Duodenal mucosa (tissue), 2 donors: Measurements from ENCODE around the gene FAM234B.

Experiments
- H3K27ac ChIP-seq: one replicate; pipeline ENCODE4 v1.7.0; 2013; ENCODE audit warnings: low read depth, low read length
- H3K27me3 ChIP-seq, 2 donors: one replicate each; pipeline ENCODE4 v1.7.0; 2013; ENCODE audit warnings: low read length in 2 of 2, control low read depth in 1 of 2; ENCODE audit not compliant: insufficient read depth in 2 of 2, control insufficient read depth in 1 of 2
- H3K36me3 ChIP-seq, 2 donors: one replicate each; pipeline ENCODE4 v1.7.0; 2013; ENCODE audit warnings: low read length in 2 of 2, control low read depth in 1 of 2; ENCODE audit not compliant: insufficient read depth in 2 of 2, control insufficient read depth in 1 of 2
- H3K4me1 ChIP-seq, 2 donors: one replicate each; pipeline ENCODE4 v1.7.0; 2013; ENCODE audit warnings: low read length in 2 of 2, control low read depth in 1 of 2; ENCODE audit not compliant: insufficient read depth in 2 of 2, control insufficient read depth in 1 of 2
- H3K4me3 ChIP-seq, 2 donors: one replicate each; pipeline ENCODE4 v1.7.0; 2013; ENCODE audit warnings: low read length in 2 of 2, low read depth in 1 of 2
- H3K9ac ChIP-seq, 2 donors: one replicate each; pipeline ENCODE4 v1.7.0; 2013; ENCODE audit warnings: low read length in 2 of 2, low read depth in 1 of 2
- H3K9me3 ChIP-seq, 2 donors: one replicate each; pipeline ENCODE4 v1.7.0; 2013; ENCODE audit warnings: low read length in 2 of 2, control low read depth in 1 of 2; ENCODE audit not compliant: control insufficient read depth in 1 of 2

Gene FAM234B

DNA sequence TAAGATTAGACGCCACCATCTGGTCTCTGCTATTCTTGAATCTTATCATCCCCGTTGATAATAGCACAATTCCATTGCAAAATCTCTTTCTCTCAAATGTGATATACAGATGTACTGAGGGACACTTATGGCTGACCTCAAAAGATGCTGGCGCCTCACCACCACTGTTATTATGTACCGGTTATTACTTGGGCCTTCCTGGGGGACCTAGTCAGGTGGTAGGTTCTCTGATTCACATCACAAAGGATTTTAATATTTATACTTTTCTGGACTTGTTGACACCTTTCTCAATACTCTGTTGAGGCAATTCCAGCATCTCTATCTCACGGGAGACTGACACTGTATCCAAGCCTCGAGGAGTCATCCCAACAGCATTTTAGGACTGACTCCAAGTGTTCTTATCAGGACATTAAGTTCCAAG lies 21.3 kb upstream of the FAM234B start:
- Histone ChIP-seq H3K27me3 (no peaks in the 10 kb centered on the region), H3K9me3 (no peaks in the 10 kb centered on the region), H3K36me3 (no peaks in the 10 kb centered on the region), H3K27ac (no peak overlapping the region), H3K4me1 (no peaks in the 10 kb centered on the region), H3K4me3 (no peak overlapping the region), H3K9ac (no peak overlapping the region)

DNA sequence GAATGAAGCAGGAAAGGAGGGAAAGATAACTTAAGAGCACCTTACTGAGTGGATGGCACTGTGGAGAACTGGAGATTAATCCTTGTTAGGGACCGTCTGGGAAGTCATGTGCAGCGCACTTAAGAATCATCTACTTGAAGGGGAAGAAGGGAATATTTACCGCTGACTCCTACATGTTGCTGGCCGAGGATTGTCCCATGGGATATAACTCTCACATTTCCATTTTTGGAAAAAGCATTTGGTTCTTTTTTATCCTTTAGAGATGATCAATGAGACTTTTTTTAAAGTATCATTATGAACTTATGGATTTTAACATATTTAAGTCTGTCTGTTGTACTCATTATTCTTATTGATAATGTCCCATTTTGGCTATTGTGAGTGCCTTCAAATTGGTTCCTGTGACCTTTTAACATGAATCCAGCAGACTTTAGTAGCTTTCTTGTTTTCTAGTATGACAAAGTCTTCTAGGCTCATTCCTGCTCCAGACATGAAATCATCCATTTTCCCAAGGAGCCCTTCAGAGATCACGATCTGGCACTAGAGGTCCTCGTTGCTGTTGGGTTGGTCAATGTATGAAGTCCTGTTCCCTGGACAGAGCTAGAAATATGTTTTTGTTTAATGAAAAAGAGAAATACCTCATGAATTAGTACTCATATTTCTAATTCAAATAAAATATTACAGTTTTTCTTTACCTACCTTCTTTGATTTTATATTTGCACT lies 20.2 kb upstream of the FAM234B start:
- H3K9me3 ChIP-seq, result no peaks in the 10 kb centered on the region
- H3K27ac ChIP-seq, result no peak overlapping the region
- H3K4me1 ChIP-seq, result no peaks in the 10 kb centered on the region
- H3K36me3 ChIP-seq, result no peaks in the 10 kb centered on the region
- no peak overlapping the region for H3K9ac ChIP-seq
- no peaks in the 10 kb centered on the region for H3K27me3 ChIP-seq
- H3K4me3 ChIP-seq, result no peak overlapping the region

GRCh38 chr12:13024531-13024916 lies 19.7 kb upstream of the FAM234B start:
- no peak overlapping the region for H3K27ac ChIP-seq
- no peaks in the 10 kb centered on the region for H3K36me3 ChIP-seq

GRCh38 chr12:13026286-13026685 lies 17.9 kb upstream of the FAM234B start:
- H3K4me3 ChIP-seq, result no peak overlapping the region
- no peak overlapping the region for H3K27ac ChIP-seq
- H3K36me3 ChIP-seq, result no peaks in the 10 kb centered on the region
- H3K27me3 ChIP-seq, result no peaks in the 10 kb centered on the region
- H3K9me3 ChIP-seq, result no peaks in the 10 kb centered on the region
- H3K9ac ChIP-seq, result no peak overlapping the region
- no peaks in the 10 kb centered on the region for H3K4me1 ChIP-seq

More at GRCh38 chr12:13024531-13024916, 19.7 kb upstream of the FAM234B start:
- H3K4me1 ChIP-seq, result no peaks in the 10 kb centered on the region
- no peak overlapping the region for H3K4me3 ChIP-seq
- no peaks in the 10 kb centered on the region for H3K27me3 ChIP-seq
- no peaks in the 10 kb centered on the region for H3K9me3 ChIP-seq
- H3K9ac ChIP-seq, result no peak overlapping the region

DNA sequence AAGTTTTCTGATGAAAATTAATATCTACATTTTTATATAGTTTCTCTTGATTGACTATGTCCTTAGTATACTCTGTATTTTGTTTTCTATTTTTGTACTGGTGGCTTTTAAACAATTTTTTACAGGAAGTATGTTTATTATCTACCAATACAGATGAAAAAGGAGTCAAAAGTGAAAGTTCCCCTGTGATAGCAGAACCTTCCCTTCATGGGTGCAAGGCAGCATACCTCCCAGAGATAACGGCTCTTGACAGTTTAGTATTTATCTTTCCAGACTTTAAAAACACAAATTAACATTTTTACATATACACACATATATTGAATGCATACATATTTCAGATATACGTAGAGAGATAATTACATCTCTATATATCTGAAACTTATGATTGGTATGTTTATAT lies 17.1 kb upstream of the FAM234B start:
- Histone ChIP-seq H3K9me3 (no peaks in the 10 kb centered on the region), H3K9ac (no peak overlapping the region), H3K36me3 (no peaks in the 10 kb centered on the region), H3K27ac (no peak overlapping the region), H3K4me1 (no peaks in the 10 kb centered on the region), H3K27me3 (no peaks in the 10 kb centered on the region), H3K4me3 (no peak overlapping the region)

GRCh38 chr12:13027508-13027907 lies 16.7 kb upstream of the FAM234B start:
- no peak overlapping the region for H3K4me3 ChIP-seq

GRCh38 chr12:13028825-13029570 lies 15.2 kb upstream of the FAM234B start:
- Histone ChIP-seq H3K9ac (no peak overlapping the region), H3K27me3 (no peaks in the 10 kb centered on the region), H3K4me3 (no peak overlapping the region), H3K36me3 (no peaks in the 10 kb centered on the region), H3K27ac (no peak overlapping the region), H3K4me1 (no peaks in the 10 kb centered on the region), H3K9me3 (no peaks in the 10 kb centered on the region)

More at GRCh38 chr12:13027508-13027907, 16.7 kb upstream of the FAM234B start:
- Histone ChIP-seq H3K27ac (no peak overlapping the region), H3K36me3 (no peaks in the 10 kb centered on the region), H3K9me3 (no peaks in the 10 kb centered on the region), H3K4me1 (no peaks in the 10 kb centered on the region), H3K9ac (no peak overlapping the region), H3K27me3 (no peaks in the 10 kb centered on the region)

GRCh38 chr12:13030541-13031291 lies 13.5 kb upstream of the FAM234B start:
- Histone ChIP-seq H3K4me1 (no peaks in the 10 kb centered on the region), H3K9ac (no peak overlapping the region), H3K9me3 (no peaks in the 10 kb centered on the region), H3K27me3 (no peaks in the 10 kb centered on the region), H3K36me3 (no peaks in the 10 kb centered on the region), H3K4me3 (no peak overlapping the region), H3K27ac (no peak overlapping the region)

DNA sequence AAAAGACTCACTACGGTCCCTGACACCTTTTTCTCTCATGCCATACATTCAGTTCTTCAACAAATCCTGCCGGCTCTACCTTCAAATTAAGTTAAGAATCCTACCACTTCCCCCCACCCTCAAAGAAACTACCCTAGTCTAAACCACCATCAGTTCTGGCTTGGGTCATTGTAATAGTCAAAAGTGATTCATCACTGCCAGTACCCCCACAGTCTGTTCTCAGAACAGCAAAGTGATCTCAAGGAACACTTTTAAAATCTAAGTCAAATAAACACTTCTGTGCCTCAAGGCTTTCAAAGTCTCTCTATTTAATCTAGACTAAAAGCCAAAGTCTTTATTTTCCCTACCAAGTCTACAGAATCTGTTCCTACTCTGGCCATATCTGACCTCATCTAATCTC lies 12.0 kb upstream of the FAM234B start:
- Histone ChIP-seq H3K9me3 (no peaks in the 10 kb centered on the region), H3K36me3 (no peaks in the 10 kb centered on the region), H3K4me3 (no peak overlapping the region), H3K4me1 (no peaks in the 10 kb centered on the region), H3K27ac (no peak overlapping the region), H3K9ac (no peak overlapping the region), H3K27me3 (no peaks in the 10 kb centered on the region)

DNA sequence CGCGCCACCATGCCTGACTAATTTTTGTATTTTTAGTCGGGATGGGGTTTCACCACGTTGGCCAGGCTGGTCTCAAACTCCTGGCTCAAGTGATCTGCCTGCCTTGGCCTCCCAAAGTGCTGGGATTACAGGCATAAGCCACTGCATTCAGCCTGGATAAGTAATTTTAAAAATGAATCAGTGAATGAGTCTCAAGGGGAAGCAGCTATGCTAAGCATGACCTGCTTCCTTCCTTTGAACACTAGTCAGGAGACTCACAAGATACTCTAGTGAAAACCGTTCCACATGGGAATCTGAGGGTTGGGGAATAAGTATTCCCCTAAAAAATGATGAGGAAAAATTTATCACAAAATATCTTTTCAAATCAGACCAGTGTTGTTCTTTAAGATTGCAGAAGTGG lies 10.7 kb upstream of the FAM234B start:
- no peaks in the 10 kb centered on the region for H3K36me3 ChIP-seq
- no peak overlapping the region for H3K27ac ChIP-seq
- H3K27me3 ChIP-seq, result no peaks in the 10 kb centered on the region
- H3K4me3 ChIP-seq, result no peak overlapping the region
- H3K9ac ChIP-seq, result no peak overlapping the region
- no peaks in the 10 kb centered on the region for H3K9me3 ChIP-seq
- no peaks in the 10 kb centered on the region for H3K4me1 ChIP-seq
